ENCODE data around the gene OTOF. TPM values are rescaled to one million over a fixed set of nuclear protein-coding genes. Genes with fewer than 3 reads are reported as not detected.

OTOF gene
- not detected for total RNA-seq (ENCODE audit: insufficient read depth, low replicate concordance)

GRCh38 chr2:26477911-26478253 is at the start of gene OTOF:
OTOF (minus strand) TSS chr2:26478124.
- peak; percentile 88 for DNase-seq (ENCODE audit: low spot score)

DNA sequence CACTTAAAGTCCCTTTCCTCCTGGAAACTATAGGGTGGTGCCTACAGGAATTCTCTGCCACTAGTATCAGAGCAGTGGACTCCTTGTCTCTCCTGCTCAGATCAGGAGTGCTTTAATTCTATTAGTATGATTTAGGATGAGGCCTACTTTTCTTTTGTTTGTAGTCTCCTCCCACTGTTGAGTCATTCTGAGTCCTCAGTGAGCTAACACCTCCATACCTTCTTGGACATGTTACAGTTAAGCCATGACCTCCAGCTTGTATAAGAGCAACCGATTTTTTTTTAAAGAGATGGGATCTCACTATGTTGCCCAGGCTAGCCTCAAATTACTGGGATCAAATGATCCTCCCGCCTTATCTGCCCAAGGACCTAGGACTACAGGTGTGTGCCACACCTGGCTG is 48.7 kb upstream of the OTOF start:
- DNase-seq (ENCODE audit: low spot score), result no peak

DNA sequence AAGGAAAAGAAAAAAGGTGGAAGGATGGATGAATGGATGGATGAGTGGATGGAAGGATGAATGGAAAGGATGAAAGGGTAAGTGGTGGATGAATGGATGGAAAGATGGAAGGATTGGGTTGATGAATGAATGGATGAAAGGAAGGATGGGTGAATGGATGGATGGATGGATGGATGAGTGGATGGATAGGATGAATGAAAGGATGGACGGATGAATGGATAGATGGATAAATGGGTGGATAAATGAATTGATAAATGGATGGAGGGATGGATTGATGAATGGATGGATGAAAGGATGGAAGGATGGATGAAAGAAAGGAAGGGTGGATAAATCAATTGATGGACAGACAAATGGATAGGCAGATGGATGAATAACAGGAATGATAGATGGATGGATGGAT is 48.2 kb upstream of the OTOF start:
- no peak for DNase-seq (ENCODE audit: low spot score)

GRCh38 chr2:26523750-26524149 is 45.8 kb upstream of the OTOF start:
- no peak for DNase-seq (ENCODE audit: low spot score)

DNA sequence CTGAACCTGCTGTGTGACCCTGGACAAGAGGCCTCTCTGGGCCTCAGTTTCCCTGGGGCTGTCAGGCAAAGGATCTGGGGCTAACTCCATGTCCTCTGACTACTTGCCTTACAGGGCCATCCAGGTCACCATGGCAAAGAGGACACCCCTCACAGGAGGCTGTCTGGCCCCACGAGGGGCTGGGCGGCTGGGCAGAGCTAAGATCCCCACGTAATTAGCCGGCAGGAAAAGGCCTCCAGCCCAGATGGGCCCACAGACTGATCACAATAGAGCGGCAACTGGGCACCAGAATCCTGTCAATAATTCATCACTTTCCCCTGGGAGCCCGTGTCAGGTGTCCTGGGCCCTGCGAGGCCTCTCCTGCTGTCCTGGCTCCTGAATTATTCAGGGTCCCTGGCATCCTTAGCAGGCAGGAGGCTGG is 44.8 kb upstream of the OTOF start:
- DNase-seq (ENCODE audit: low spot score), result no peak

- no peak for DNase-seq (ENCODE audit: low spot score)
Measured at GRCh38 chr2:26522325-26522724, 44.4 kb upstream of the OTOF start.

- DNase-seq (ENCODE audit: low spot score), result peak; percentile 9
Measured at GRCh38 chr2:26521913-26522180, 43.9 kb upstream of the OTOF start.

- DNase-seq (ENCODE audit: low spot score), result no peak
Measured at GRCh38 chr2:26521054-26521912, 43.4 kb upstream of the OTOF start.

DNA sequence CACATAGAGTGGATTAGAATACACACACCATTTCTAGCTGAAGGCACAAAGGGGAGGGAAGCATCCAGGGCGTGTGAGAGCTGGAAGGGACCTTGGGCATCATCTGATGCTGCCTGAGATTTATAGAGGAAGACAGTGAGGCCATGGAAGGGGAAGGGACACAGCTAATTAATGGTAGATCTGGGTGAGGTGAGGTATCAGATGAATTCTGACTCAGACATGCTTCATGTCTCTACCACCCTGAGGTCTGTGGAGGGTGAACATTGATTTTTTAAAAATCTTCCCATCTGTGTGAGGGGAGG is 42.2 kb upstream of the OTOF start:
- DNase-seq (ENCODE audit: low spot score), result no peak

- no peak for DNase-seq (ENCODE audit: low spot score)
Measured at GRCh38 chr2:26519396-26520147, 41.6 kb upstream of the OTOF start.

DNA sequence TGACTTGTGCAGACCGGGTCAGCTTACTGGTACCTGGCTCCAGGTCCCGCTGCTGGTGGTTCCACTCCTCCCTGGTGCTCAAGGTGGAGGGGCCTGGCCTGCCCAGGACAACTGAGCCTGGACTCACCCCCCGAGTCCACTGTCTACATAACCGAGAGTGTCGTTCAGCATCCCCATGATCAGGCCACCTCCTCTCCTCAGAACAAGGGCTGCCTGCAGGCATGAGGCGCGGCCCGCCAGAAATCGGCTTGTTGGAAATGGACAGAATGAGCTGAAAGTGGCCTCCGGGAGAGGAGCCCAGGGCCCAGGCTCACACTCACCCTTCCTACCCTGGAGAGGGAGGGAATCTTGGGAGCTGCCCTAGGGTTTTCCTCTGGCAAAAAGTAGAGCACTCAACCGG is 38.9 kb upstream of the OTOF start:
- DNase-seq (ENCODE audit: low spot score), result no peak

DNA sequence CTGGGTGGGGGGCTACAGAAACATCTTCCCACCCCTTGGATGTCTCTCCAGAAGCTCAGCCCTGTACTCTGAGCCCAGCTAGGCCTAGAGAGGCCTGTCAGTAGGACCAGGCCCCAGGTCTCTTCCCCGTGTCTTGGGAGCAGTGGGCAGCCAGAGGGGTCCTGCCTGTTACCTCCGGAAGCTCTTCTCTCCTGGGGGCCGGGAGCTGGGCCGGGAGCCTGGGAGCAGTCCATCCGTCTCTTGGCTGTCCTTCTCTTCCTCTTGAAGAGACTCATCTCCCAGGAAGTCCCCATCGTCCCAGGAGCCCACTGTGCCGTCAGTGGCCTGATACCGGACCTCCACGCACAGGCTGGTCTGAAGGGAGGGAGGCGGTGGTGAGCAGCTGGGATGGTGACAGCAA is 38.3 kb upstream of the OTOF start:
- no peak for DNase-seq (ENCODE audit: low spot score)

- DNase-seq (ENCODE audit: low spot score), result no peak
Measured at GRCh38 chr2:26515771-26516170, 37.8 kb upstream of the OTOF start.

GRCh38 chr2:26514045-26514444 is 36.1 kb upstream of the OTOF start:
- no peak for DNase-seq (ENCODE audit: low spot score)

DNA sequence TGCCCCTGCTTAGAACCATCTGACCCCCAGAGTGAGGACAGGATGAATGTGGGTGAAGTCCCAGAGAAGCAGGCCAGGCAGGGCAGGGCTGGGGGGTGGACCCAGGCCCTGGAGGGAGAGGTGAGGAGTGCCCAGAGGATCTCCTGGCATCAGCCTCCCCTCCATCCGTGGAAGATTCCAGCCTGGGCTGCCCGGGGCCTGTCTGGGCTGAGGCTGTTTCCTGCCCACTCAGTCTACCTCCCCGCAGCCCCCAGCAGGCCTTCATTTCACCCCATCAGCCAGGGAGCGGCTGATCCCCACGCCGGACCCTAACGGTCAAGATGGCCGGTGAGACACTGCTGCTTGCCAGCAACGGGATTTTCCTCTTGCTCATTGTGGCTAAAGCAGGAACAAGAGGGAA is 35.3 kb upstream of the OTOF start:
- DNase-seq (ENCODE audit: low spot score), result no peak

DNA sequence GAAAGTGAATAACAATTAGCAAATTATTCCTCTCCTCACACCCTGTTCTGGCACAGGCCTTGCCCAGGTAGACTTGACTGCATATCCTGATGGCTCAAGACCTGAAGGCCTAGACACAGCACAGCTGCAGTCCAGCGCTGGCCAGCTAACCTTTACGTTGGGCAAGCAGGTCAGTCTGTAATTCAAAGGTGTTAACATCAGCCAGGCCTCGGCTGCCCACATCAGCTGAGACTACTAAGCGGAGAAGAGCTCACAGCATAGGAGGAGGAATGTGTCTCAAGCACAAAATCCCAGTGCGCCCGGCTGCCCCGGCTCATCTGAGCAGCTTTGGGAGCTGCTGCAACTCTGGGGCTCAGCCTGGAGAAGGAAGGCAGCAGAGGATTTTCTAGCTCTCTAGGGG is 33.5 kb upstream of the OTOF start:
- DNase-seq (ENCODE audit: low spot score), result peak; percentile 32

DNA sequence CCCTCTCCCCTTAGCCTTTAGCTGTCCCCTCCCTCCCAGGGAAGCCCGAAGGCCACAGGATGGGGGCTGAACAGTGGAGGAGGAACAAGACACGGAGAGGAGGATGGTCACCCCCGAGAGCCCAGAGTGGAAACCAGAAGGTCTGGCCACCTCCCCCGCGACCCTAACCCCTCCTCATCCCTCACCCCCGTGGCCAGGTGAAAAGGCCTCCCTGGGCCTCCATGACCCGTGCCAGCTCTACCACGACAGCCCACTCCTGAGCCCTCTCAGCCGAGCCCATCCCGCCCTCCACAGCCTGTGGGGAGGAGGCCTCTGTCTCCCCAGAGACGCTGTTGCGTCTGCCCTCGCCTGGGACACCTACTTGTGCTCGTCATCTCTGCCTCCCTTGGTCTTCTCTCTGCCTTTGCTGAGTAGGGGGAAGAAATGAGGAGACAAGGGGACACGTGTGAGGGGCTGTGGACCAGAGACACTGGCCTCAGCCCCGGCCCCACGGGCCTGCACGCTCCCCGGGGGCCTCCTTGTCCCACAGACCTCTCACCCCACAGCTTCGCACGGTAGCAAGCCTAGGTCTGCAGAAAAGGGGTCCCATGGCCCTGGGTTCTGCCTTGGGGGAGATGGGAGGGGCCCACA is 32.5 kb upstream of the OTOF start:
- DNase-seq (ENCODE audit: low spot score), result no peak

GRCh38 chr2:26509141-26509540 is 31.2 kb upstream of the OTOF start:
- DNase-seq (ENCODE audit: low spot score), result no peak

DNA sequence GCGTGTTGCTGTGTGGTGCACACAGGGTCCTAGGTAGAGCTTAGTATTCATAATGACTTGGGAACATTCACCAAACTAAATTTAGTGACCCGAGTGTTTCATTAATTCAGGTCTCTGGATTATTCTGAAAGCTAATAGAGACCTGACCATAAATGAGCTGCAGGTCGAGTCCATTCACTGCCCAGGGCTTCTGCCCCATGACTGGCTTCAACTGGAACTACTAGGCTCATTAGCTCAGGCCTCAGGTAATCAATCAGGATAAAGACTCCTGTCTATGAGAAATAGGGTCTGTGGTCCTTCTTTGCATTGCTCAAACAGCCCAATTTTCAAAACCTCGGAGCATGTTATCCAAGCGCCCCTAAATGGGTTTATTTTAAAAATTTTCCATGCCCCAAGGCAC is 30.0 kb upstream of the OTOF start:
- DNase-seq (ENCODE audit: low spot score), result no peak

- DNase-seq (ENCODE audit: low spot score), result no peak
Measured at GRCh38 chr2:26507088-26507487, 29.2 kb upstream of the OTOF start.

GRCh38 chr2:26506279-26506678 is 28.4 kb upstream of the OTOF start:
- DNase-seq (ENCODE audit: low spot score), result no peak

DNA sequence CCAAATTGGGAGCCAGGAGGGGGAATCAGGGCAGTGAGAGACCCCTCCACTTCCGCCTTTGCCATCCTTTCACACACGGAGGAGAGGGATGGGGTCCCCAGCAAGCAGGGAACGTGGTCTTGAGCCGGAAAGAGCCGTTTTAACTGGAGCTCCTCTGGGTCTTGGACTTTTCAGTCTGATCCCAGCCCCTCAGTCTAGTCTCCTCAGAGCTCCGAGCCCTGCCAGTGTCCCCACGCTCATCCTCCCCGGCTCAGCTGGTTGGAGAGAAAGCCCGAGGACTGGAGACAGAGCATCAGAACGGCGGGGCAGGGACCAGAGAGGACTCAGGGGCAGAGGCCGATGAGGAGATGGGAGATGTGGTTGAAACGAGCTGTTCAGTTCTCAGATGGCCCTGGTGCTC is 26.1 kb upstream of the OTOF start:
- DNase-seq (ENCODE audit: low spot score), result no peak

DNA sequence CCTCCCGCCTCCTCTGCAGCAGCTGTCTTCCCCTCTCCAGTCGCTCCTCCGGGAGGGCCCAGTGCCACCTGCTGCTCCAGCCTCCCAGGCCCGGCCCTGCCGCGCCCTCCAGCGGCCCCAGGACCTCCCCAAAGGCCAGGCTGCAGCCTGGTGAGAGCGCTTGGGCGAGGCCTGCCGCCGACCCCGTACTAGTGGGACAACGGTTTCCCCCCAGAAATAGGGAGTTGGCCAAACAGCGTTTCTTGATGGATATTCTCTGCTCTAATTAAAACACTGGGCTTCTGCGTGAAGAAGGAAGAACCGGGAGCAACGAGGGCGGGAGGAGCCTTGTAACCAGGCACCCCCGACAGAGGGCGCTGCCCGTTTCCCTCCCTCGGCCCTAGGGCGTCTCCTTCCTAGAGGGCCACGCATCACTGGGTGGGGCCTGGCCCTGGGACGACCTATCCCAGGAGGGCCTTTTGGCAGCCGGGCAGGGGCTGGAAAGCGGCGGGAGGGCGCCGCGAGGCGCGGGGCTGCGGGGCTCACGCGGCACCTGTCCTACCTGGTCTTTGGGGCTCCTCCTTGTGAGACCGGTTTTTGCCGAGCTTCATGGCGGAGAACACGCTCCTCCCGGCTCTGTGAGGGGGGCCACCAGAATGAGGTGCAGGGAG is 25.4 kb upstream of the OTOF start:
- DNase-seq (ENCODE audit: low spot score), result peak; percentile 66

Measured in umbilical cord (tissue), 2 donors.